Hypothalamus (tissue), 51 donors: ENCODE results near the gene MTUS2.

Experiments
- DNase-seq, 51 donors: peaks; one replicate each; lab custom pipeline; 2025; lab: John Stamatoyannopoulos, UW

MTUS2 gene

DNA sequence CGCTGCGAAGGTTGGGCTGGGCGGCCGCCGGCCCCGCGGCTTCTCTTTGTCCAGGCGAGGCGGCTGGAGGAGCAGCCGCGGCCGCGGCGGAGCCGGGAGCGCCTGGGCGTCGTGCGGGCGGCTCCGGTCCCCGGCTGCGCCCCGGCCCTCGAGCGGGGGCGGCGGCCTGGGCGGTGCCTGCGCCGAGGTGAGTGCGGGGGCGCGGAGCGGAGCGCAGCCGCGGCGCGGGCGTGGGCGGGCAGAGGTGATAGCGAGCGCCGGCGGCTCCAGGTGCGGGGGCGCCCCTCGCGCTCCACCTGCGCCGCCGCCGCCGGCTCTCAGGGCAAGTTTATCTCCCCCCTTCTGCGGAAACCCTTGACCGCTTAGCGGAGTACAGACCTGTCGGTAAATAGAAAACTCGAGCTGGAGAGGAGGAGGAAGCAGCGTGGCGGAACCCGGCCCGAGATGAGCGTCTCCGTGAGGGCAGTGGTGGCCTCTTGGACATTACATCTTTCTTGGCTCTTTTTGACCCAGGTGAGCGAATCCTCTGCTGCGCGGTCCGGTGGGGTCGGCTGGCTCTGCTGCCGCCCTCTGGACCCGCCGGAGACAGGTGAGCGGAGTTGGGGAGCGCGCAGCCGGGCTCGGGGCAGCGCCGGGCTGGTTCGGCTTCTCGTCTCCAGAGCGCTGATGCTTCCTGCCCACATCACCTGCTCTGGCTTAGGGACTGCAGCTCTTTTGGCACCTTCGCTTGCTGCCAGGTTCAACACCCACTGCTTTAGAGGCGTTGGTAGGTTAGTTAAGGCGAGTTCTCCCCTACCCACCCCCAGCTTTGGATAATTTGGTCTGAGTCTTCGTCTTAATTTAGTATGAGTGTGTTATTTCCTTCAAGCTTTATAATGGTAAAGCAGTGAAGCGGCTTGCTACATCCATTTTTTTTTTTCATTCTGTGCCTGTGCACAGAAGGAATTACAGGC is at the start of gene MTUS2:
Gene MTUS2 (plus strand): TSS at position 241 of the 953 bp plus-strand sequence.
- DNase-seq, result peak in 6 of 51 donors; percentile 4 to 44 (median 20)

DNA sequence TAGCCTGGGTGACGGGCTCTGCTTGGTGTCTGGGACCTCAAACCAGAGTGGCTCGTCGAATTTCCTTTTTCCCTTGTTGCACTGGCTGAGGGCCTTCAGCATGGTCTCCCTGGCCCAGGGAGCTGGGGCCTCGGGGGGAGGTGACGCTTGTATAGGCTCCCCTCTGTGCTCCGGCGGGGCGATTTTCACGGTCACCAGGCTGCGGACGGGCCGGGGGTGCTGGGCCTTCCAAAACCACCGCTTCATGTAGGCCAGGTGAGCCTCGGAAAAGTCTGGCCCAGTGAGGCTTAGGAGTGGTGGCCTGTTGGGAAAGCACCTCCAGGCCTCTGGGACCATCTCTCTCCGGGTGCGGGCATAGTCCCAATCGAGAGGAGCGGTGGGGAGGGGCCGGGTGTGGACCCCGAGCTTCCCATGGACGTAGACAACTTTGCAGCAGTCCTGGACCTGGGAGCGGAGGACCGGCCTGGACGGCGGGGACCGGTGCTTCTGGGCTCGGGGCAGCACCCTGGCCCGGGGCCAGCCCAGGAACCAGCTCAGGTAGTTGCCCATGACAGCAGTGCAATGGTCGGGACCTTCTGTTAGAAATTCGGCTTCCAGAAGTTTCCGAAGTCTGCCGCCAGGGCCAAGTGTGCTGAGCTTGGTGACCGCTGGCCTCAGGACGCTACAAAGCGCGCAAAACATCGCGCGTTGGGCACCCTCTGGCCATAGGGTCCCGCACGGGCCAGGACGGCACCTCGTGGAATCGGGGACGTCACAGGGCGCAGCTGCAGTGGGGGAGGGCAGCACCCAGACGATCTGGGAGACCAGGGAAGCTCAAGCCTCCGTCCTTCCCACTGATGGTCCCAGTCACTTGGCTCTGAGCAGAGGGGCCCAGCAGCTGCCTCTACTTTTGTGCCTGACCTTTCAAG is 41.6 kb upstream of the MTUS2 start:
- DNase-seq, result no peak

DNA sequence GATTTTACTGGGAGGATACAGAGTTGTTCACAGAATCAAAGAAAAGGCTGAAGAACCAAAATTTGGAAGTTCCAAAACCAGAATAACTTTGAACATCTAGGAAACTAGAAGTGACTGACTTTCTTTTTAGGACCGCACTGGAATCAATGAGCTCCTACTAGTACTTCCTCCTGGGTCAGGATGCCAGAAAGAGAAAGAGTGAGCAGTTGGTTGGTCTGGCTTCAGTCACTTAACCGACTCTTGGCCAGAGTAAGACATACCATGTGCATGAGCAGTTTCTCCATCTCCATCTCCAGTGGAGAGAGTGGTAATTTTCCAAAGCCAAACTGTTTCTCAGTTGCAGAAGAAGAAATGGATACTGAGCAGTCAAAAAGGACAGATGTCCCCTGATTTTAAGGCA is 27.1 kb upstream of the MTUS2 start:
- DNase-seq, result no peak

DNA sequence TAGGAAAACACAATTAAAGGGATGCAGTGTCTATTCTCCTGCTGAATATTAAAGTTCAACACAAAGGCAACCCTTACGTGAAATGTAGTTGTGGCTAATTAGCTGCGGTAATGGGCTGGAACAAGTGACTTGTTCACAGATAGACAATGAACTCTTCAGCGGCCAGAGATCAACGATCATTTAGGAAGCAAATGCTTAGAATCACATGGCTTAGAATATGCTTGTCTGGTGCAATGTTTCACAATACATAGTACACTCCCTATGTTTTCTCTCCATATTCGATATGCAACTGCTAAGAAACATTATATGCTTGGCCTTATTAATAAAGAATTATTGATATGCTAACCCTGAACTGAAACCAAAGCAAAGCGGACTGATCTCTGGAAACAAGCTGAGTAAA is 25.7 kb upstream of the MTUS2 start:
- no peak for DNase-seq

GRCh38 chr13:28796938-28797257 is 23.2 kb upstream of the MTUS2 start:
- no peak for DNase-seq

DNA sequence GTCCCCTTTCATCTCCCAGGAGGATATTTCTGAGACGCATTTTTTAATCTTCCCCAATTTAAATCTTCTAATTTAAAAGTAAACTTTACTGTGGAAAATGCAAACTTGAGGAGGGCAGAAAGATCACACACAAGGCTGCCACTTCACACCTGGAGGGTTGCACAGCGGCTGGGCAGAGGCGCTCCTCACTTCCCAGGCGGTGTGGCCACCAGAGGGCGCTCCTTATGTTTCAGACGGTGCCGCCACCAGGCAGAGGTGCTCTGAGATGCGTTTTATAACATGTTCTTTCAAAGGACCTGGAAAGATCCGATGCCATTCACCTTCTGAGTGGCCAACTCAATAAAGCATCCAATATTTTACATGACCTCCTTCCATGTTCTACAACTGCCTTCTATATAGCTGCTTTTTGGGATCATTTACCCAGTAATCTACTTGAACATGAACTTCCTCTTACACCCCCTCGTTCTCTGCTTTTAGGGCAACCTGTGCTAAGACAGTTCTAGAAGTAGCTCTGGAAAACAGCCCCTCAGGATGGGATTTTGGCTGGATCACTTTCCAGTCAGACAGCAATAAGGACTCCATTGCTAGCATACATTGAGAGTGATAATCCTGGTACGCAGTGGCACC is 14.8 kb upstream of the MTUS2 start:
- DNase-seq, result peak in 1 of 51 donors; percentile 8

GRCh38 chr13:28817204-28817603 is 2.9 kb upstream of the MTUS2 start:
- no peak for DNase-seq

- peak in 4 of 51 donors; percentile 2 to 44 (median 30) for DNase-seq
These were observed 951 bp upstream of the MTUS2 start for GRCh38 chr13:28819046-28819730.

- peak in 22 of 51 donors; percentile 2 to 77 (median 32) for DNase-seq
These were observed 422 bp upstream of the MTUS2 start for GRCh38 chr13:28819735-28820098.

DNA sequence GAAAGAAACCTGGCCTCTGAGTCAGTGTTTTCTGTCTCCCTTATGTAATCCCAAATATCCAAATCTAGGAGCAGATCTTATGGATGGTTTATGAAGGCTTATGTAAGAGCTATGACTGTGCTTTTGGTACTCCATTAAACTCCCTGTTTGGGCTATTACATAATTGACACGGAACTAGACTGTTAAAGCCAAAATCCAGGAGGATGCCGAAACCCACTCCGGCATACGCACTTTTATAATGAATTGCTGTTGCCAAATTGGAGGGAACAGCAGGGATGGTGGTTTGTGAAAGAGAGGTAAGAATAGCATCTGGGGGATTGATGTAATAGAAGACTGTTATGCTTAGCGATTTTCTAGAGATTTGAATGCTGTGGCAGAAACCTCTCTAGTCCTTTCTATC is 2.0 kb downstream of the MTUS2 start:
- DNase-seq, result no peak

- no peak for DNase-seq
These were observed 2.7 kb downstream of the MTUS2 start for GRCh38 chr13:28822801-28823200.

- DNase-seq, result no peak
These were observed 5.2 kb downstream of the MTUS2 start for GRCh38 chr13:28825379-28825778.

DNA sequence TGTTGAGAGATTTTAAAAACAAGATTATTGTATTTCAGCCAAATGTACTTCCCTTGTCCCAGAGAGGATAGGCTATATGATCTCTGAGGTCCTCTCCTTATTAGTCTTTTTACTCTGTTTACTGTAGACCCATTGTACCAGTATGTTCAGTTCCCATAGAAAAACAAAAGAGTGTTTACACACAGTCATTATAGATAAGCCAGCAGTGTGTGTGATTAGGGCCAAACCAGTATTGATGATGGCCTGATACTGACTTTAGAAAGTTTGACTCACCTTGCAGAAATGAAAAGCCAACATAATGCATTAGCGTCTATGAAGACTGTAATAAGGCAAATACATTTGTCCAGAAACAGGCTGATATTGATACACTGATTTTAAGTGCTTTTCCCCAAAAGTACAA is 6.2 kb downstream of the MTUS2 start:
- no peak for DNase-seq

DNA sequence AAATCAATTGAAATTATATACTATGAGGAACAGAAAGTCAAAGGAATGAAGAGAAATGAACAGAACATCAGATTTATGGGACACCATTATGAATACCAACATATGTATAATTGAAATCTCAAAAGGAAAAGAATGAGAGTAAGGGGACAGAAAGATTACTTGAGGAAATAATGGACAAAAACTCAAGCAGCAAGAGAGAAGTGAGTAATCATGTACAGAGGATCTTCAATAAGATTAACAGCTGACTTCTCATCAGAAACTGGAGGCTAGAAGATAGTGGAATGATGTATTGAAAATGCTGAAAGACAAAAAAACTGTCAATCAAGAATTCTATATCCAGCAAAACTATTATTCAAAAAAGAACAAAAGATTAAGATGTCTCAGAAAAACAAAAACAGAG is 10.4 kb downstream of the MTUS2 start:
- no peak for DNase-seq

DNA sequence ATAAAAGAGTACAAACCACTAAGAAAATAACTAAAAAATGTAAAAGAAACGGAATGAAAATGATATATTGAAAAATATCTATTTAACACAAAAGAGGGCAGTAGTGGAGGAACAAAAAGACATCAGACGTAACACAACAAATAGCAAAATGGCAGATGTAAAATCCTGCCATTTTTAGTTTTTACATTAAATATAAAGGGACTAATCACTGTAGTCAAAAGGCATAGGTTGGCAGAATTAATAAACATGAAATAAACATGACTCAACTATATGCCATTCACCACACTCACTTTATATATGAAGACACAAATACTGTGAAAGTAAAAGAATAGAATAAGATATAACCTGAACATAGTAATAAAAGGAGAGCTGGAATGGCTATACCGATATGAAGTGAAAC is 11.0 kb downstream of the MTUS2 start:
- no peak for DNase-seq

GRCh38 chr13:28837111-28837510 is 17.0 kb downstream of the MTUS2 start:
- no peak for DNase-seq

DNA sequence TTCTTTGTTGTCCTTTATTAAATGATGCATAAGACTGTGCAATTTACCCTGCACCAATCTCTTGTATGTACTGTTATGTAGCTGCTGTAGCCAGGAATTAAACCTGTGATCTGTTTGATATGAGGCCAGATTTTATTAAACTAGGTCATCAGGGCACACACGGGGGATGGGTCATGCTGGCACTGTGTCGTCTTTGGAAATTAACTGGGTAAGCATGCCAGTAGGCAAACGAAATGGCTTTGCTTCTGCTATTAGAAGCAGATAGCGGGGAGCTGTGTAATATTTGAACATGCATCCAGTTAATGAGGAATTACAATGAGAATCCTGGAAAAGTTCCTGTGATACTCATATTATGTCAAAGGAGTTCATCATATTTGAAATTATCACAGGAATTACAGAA is 23.5 kb downstream of the MTUS2 start:
- no peak for DNase-seq

DNA sequence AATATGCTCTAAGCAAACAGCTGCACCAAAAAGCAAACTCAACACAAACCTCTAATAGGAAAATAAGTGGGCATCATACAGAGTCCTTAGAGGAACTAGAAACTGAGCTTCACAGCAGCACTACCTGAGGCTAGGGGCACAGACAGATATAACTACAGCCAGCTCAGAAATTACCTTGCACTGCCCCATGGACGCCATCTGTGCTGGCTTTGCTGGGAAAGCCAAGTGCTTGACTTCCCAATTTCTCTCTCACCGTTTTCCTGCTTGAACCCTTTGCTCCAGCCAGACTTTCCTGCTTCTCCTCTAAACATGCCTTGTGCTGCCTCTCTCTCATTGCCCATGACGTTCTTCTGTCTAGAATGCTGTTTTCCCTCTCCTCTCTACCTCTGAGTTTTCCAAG is 29.3 kb downstream of the MTUS2 start:
- DNase-seq, result no peak

- DNase-seq, result no peak
These were observed 30.1 kb downstream of the MTUS2 start for GRCh38 chr13:28850226-28850625.

DNA sequence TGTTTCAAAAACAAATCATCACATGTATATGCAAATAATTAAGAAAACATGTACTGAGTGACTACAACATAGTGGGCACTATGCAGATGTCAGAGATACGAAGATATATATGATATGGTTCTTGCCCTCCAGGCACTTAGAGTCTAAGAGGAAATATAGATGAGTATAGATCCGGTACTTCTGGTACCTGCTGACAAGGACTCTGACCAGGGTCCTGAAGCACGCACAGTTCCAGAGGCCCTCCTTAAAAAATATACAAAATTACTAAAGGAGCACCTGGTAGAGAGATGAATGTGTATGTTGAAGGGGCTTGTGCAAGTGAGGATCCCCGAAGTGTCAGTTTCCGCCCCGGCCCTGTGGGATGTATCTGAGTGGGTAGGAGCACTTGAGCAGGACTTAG is 31.3 kb downstream of the MTUS2 start:
- no peak for DNase-seq

DNA sequence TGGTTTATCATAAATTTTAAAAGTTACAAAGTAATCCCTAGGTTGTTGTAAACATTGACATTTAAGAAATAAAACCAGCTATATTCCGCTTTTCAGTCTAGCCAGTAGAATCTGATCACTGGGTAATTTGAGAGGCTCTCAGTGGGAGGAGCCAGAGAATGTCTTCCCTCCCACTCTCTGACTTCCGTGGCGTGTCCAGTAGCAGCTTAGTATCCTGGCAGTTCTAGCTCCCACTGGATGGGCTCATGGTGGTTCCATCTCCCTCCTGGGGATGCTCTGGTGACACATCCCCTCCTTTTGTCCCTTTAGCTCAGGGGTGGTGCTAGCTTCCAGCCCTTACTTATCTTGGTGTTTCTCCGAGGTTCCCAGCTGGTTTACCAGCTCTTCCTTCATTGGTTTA is 34.5 kb downstream of the MTUS2 start:
- no peak for DNase-seq
